ENCODE data around the gene GSG1. TPM values are rescaled to one million over a fixed set of nuclear protein-coding genes. Genes with fewer than 3 reads are reported as not detected.

The GSG1 gene
- total and polyA plus RNA-seq, 2 donors (not counting 3 experiments of a cell fraction or from before 2014, with no cell fraction given), result not detected

DNA sequence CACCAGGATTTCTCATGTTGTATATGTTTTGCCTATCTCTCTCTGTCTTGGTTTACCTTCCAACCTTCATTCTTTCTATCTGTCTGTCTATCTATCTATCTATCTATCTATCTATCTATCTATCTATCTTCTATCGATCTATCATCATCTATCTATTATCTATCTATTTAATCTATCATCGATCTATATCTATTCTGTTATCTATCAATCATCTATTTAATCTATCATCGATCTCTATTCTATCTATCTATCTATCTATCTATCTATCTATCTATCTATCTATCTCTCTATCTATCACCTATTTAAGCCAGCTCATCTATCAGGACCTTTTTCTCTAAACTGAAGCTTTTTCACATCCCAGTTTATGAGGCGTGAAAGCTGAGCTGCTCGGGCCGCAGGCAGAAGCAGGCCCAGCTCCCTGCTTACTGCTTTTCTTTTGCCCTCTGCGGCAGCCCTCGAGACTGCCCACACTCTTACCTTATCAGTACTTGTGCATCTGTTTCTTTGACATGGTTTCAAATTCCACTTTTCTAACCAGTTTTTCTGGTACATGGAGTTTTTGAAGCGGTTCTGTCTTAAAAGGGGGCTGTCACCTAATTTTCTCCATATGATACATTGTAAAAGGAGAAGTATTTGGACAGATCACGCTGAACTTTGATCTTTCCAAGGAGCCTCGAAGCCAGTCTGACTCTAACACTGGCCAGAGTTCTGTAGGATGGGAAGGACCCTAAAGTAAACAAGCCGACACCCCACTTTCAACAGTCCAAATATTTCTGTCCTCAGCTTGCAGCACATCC is 44.4 kb upstream of the GSG1 start:
- H3K4me3 ChIP-seq (replicated peaks in 1 of 3; ENCODE audit: insufficient read depth in 1 of 3, low read depth in 1 of 3, low read length in 3 of 3), result no peak overlapping the region
- dilution Hi-C loops (cut with MboI; ENCODE audit: extremely low pct_ligation_motif_present, low sequenced_read_pairs) (no loop called here), intact Hi-C loops (cut with micrococcal nuclease) (no loop called here)
- TF ChIP-seq, protein P1, sequence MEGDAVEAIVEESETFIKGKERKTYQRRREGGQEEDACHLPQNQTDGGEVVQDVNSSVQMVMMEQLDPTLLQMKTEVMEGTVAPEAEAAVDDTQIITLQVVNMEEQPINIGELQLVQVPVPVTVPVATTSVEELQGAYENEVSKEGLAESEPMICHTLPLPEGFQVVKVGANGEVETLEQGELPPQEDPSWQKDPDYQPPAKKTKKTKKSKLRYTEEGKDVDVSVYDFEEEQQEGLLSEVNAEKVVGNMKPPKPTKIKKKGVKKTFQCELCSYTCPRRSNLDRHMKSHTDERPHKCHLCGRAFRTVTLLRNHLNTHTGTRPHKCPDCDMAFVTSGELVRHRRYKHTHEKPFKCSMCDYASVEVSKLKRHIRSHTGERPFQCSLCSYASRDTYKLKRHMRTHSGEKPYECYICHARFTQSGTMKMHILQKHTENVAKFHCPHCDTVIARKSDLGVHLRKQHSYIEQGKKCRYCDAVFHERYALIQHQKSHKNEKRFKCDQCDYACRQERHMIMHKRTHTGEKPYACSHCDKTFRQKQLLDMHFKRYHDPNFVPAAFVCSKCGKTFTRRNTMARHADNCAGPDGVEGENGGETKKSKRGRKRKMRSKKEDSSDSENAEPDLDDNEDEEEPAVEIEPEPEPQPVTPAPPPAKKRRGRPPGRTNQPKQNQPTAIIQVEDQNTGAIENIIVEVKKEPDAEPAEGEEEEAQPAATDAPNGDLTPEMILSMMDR (IDR thresholded peaks at IDR 0.05; ENCODE audit: extremely low read depth in 1 of 2, insufficient read depth in 1 of 2, low read depth in 1 of 2, low read length in 2 of 2), result no peak
- TF ChIP-seq POLR2AphosphoS5 (IDR thresholded peaks at IDR 0.05; ENCODE audit: insufficient read depth, low read depth, low read length), result no peak
- no peak for TF ChIP-seq GATA2 (IDR thresholded peaks at IDR 0.05; ENCODE audit: insufficient read depth, insufficient read length, low read depth, low read length)
- TF ChIP-seq EZH2 (IDR thresholded peaks at IDR 0.05; ENCODE audit: borderline replicate concordance, low read depth, low read length, severe bottlenecking), result no peak
- ChIA-PET POLR2A (no interaction called here), CTCF (interaction anchor here (0.8 to 1.6 kb wide), 4 partner anchors 12 to 64 kb away, joined by 3 to 5 read pairs (median 4); partner anchors contain the start of gene EMP1)
- BruUV-seq (replicated peaks), result no TSS peak
- H3K79me2 ChIP-seq (ENCODE audit: control insufficient read depth, insufficient read depth, low read length), result no peaks in the 10 kb centered on the region
- no peak overlapping the region for H3K4me2 ChIP-seq (ENCODE audit: insufficient read depth, low read length)
- no peaks in the 10 kb centered on the region for H3K9me1 ChIP-seq (replicated peaks; ENCODE audit: control insufficient read depth, extremely low read depth, insufficient read depth, low read length)
- H3K9ac ChIP-seq (replicated peaks; ENCODE audit: extremely low read depth, insufficient read depth, low read length), result no peak overlapping the region
- H3K9me3 ChIP-seq (replicated peaks; ENCODE audit: control insufficient read depth, insufficient read depth, low read length), result no peaks in the 10 kb centered on the region
- no peak for DNase-seq (ENCODE audit: low read depth, low spot score)
- no peak overlapping the region for H3K27ac ChIP-seq (ENCODE audit: insufficient read depth, low read depth, low read length)
- H3K4me1 ChIP-seq (ENCODE audit: control insufficient read depth, extremely low read depth, insufficient read depth, low read length), result peaks cover 12% of the 10 kb centered on the region
- FAIRE-seq, result no peak
- no peaks in the 10 kb centered on the region for H3K36me3 ChIP-seq (ENCODE audit: control insufficient read depth in 2 of 2, extremely low read depth in 1 of 2, insufficient read depth in 2 of 2, low read length in 2 of 2)
- H3K27me3 ChIP-seq (ENCODE audit: control insufficient read depth in 2 of 2, insufficient read depth in 2 of 2, low read length in 2 of 2), result no peaks in the 10 kb centered on the region
- H2AFZ ChIP-seq (ENCODE audit: low read depth, low read length), result no peak overlapping the region
- no peaks in the 10 kb centered on the region for H4K20me1 ChIP-seq (replicated peaks; ENCODE audit: control insufficient read depth, extremely low read depth, insufficient read depth, low read length)

Measured in endothelial cell of umbilical vein (primary cell).